Activated T-cell treated with anti-CD3 and anti-CD28 coated beads for 48 hours (primary cell): ENCODE data around the gene TFF1.

Experiments used
- DNase-seq: peaks from one replicate; pipeline ENCODE4 v3.0.0-alpha.2; 2020; ENCODE audit warnings: low read depth

The TFF1 gene

DNA sequence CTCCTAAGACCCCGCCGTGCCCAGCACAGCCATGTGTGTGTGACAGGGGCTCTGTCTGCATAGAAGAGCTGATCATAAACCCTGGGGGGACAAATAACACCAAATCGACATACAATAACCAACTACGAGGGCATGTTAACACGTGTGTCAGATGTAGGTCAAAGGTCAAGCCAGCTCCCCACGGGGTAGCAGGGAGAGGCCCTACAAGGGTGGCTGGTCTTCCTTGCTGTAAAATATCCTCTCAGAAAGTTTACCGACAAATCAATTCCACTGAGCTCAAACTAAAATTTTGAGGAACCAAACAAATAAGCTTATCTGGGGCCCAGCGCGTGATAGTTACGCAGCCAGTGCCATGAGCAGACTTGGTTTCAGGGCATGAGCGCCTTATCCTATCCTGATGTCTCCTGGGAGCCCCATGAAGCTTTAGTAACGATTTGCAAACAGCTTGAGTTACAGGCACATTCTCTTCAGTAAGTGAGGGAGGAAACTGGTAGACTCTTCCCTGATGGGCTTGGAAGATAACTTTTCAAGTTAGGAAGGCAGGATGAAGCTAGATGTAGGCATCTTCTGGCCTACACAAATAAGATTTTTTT lies 32.2 kb upstream of the TFF1 start:
- DNase-seq: no peak

DNA sequence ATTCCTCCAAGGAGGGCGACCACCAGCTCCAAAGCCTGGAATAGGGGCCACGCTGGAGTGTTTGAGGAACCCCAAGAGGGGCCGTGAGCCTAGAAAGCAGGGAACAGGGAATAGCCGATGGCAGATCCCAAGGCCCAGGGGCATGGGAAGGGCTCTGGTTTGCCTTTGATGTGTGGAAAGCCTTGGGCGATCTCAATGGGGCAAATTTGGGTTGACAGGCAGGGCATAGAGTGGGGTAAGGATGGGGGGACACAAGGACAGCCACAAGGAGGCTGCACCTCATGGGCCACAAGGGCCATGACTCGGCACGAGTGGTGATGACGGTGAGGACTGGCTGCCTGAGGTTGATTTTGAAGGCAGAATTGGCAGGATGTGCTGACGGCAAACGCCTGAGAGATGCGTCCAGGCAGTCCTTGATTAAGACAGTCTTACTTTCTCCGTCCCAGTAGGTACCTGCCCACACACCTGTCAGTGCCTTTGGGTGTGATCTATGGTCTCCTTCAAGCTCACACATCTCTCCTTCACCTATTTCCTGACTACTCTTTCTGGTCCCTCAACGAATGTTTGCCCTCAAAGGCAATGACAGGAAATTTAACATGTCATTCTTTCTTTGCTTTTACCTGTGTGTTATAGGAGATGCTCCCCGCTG lies 31.5 kb upstream of the TFF1 start:
- DNase-seq: no peak

DNA sequence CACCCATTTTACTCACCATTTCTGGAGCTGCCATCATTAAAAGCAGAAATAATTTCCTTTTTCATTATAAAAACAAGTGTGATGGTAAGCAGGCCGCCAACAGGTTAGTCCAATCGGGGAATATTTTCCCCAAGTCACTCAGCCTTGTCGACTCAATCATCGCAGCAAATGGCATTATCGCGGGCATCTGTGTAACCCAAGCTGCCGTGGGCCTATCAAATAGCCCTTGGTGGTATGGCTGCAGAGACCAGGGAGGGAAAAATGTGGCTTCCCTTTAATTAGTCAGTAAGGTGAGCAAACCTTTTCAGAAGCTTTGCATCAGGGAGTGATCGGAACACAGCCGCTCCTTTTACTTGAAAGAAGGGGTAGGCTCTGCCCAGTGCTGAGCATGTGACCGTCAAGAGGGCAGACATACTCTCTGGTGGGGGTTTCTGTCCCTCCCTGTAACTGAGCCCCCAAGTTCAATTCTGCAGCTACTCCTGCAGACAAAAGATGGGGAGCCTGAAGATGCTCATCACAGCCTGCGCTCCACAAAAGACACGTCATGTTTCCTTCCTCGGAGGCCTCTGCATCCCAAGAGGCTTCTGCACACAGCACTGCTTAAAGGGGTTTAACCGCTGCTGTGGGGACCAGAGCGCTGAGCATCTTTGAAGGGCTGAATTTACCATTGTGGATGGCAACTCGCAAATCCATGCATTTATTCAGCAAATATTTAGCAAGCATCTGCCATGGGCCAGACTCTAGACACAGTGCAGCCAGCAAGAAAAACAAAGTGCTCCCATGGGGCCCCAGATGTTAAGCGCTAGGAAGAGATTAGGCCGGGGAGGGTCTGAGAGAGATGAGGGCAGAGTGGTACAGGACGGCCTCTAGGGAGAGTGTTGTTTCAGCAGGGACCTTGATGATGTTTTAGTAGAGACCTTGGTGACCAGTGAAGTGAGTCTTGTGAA lies 30.7 kb upstream of the TFF1 start:
- DNase-seq: no peak

DNA sequence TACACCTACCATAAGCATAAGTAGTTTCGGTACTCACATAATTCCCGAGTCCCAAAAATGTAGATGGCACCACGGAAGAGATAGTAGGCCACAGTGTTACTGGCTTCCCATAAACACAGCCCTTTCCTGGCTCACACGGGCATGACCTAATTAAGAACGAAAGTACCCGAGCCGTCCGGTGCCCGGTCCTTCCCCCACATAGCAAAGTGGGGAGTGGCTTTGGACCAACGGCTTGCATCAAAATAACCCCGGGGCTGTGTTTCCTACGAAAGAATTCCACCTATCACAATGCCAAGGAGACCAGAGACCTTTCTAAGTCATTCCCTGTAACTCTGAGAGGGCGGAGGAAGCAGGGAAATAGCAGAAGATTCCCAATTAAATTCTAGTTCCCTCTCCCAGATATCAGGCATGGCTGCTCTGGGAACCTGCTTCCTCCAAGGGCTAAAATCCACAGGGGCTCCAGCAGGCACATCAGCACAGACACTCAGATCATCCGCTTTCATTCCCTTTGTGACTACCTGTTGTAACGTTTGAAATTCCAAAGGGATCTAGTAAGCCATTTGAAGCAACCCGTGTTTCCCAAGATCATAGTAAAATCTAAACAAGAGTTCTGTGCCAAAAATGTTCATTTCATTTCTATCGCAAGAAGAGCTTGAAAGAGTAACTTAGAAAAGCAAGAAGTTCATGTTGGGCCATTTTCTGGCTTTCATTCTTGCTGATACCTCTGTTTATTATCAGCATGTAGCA lies 29.7 kb upstream of the TFF1 start, which contains the start of gene TMPRSS3:
Gene TMPRSS3 (minus strand): TSS at position 148 of the 747 bp plus-strand sequence. CDS start 635 bp downstream, outside the sequence.
- DNase-seq: no peak

DNA sequence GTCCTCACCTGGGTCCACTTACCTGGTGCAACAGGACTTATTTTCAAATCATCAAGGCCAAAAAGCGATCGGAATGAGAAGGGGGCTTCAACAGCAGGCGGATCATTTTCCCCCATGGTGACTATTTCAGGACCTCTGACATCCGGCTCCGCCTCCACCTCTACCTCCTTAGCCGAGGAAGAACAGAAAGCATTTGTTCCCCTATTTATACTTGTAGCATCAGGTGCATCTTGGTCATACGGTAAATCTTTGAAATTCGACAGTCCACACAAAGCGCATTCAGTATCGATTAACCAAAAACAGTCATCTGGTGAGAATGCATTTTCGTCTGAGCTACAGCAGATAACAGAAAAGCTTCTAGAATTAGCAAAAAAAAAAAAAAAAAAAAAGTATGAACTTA lies 29.0 kb upstream of the TFF1 start:
- no peak for DNase-seq

DNA sequence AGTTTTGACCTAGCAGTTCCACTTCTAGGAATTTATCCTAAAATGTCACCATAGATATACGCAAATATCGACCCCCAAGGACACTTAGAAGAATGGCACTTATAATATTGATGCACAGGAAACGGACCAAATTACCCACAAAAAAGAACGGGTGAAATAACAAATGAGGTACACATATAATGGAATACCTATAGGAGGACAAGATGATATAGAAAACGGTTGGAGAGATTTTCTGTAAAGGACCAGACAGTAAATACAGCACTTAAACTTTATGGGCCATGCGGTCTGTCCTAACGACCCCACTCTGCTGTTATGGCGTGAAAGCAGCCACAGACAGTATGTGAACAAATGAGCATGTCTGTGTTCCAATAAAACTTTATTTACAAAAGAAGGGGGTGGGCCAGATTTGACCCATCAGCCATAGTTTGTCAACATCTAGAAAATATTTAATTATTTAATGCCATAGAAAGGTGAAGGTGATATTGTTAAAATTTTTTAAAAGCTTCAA lies 27.2 kb upstream of the TFF1 start:
- no peak for DNase-seq

DNA sequence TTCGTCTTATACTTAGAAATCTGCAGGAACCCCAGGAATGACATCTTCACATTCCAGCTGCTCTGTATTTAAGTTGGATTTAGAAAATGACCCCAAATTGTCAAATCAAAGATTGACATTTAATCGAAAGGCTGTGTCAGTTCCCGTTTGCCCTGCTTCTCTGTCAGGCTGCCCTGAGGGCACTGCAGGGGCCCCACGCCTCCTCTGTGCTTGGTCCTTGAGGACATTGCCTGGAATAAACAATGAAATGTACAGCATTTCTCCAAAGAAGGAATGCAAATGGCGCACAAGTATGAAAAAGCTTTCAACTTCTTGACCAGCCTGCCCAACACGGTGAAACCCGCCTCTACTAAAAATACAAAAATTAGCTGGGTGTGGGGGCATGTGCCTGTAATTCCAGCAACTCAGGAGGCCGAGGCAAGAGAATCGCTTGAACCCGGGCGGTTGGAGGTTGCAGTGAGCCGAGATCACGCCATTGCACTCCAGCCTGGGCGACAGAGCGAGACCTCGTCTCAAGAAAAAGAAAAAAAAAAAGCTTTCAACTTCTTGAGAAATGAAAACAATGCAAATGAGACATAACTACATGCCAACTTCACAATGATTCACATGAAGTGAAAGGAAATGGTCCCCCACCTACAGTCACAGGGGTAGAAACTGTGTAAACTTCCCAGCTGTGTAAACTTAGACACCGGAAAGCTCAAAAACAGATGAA lies 26.6 kb upstream of the TFF1 start:
- DNase-seq: no peak

DNA sequence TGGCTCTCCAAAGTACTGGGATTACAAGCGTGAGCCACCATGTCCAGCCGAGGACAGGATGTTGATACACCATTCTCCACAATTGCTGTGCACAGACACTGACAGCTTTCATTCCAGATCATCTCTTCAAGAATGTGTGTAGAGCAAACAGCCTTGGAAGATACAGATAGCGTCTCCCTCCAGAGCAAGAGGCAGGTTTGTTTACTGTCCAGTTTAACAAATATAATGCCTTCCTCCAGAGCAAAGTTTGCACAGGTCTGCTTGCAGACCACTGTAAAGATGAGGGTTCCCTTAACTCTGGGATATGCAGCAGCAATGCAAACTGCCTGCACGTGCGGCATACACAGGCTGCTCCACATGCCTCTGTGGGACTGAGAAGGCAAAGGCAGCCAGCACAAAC lies 25.0 kb upstream of the TFF1 start:
- DNase-seq: no peak

DNA sequence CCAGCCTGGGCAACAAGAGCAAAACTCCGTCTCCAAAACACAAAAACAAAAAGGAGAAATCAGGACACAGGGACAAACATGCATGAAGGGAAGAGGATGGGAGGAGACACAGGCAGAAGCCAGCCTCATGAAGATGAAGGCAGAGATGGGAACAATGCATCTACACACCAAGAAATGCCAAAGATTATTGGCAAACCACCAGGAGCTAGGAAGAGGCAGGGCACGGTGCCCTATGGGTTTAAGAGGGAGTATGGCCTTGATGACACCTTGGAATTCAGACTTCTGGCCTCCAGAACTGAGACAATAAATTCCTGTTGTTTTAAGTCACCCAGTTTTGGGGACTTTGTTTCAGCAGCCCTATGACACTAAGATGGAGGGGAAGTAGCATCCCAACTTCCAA lies 24.4 kb upstream of the TFF1 start:
- DNase-seq: no peak

DNA sequence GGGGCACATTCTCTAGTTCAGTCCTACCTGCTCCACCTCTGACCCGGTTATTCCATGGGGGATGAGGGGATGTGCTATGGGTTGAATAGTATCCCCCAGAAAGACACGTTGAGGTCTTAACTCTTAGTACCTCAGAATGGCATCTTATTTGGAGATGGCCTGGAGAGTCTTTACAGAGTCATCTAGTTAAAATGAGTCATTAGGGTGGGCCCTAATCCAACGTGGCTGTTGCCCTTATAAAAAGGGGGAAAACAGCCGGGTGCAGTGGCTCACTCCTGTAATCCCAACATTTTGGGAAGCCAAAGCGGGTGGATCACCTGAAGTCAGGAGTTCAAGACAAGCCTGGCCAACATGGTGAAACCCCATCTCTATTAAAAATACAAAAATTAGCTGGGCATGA lies 23.9 kb upstream of the TFF1 start:
- DNase-seq: no peak

DNA sequence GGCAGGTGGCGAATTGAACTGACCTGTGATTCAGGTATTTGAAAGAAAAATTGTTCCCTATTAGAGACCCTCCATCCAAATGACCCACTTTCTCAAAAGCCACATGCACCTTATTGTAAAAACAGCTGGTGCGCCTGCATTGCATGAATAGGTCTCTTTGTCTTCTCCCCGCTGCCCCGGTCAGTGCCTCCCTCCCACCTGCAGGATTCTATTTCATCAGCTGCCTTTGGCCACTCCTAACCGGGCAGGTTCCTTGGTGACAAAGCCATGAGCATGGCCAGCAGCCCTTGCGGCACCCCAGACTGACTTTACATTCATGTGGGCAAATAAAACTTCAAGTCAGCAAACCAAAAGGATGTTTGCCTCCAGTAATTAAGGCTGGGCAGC lies 23.1 kb upstream of the TFF1 start:
- DNase-seq: no peak

DNA sequence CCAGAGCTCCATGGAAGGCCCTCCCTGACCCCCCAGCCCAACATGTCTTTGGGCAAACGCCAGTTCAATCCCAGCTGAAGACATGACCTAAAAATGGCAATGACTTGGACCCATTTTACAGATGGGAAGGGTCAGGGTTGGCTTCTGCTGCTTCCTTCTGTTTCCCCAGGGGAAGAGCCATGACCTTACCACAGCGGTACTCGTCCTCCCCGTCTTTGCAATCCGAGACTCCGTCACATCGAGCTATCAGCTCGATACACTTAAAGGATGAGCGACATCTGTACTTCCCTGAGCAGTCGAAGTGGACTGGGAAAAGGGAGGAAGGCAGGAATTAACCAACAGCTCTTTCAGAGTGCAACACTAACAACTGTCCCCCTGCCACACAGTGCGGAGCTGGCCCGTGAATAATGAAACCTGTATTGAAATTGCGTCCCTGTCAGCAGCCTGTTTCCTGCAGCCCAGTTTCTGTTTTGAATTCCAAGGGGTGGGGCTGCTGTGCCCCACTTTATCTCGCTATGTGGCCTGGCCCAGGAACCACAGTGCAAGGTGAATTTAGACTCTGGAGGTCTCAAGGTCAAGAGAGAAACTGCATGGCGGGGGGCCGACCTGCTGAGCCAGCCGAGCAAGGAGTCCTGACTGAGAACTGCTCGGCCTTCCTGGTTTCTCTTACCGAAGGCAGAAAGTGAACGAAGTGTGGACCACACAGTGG lies 22.6 kb upstream of the TFF1 start:
- no peak for DNase-seq

DNA sequence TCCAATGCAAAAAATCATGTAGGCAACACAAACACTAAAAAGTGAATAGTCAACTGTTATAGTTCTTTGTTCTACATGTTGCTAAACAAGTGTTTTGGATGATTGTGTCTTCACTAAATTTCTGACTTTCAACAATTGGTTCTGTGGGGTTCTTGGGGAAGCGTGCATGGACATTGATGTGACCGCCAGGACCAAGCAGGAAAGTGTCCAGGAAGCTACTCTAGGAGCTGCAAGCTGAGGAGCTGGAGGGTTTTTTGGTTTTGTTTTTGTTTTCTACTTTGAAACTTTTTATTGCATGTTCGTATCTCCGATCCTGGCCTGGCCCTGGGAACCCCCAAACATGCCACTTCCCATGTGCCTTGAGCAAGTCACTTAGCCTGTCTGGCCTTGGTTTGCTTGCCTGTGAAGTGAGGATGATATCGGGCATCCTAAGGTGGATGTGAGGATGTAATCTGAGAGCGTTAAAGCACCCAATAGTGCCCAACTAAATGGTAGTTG lies 21.6 kb upstream of the TFF1 start:
- DNase-seq: no peak

DNA sequence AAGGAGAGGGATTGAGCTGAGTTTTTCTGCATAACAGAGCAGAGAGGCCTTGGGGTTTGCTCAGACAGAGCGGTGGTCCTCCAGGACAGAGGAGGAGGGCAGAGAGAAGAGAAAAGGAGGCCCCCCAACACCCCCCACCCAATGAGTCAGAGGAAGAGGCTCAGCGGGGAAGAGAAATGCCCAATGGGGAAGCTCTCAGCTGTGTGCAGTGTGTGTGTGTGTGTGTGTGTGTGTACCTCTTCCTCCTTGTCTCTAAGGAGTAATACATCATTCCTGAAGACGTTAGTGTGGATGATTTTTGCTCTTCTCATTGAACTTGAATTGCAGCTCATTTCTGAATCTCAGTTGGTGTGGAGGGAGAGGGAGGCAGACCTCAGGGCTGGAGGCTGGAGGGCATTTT lies 20.8 kb upstream of the TFF1 start:
- DNase-seq: no peak

DNA sequence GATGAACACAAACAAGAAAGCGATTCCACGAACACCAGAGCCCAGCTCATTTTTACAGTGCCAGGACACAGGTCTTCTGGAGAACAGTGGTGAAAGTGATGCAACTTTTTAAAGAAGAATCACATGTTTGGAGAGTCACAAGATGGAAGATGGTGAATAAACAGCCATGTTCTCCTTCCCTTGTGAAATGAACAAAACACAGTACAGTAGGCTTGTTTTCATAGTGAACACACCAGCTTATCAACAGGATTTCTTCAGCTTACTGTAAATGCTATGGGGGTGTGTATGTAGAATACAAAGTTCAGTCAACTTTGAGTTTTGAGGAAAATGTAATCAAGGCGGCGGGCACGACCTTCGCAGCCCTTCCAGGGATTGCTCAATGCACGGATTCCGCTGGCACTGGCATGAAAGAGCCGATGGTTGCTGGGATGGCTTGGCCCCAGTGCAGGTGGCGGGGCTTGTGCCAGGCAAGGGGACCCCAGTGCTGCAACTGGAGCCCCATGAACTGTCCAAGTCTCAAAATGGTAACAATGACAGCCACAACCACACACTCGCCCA lies 19.8 kb upstream of the TFF1 start:
- DNase-seq: no peak

DNA sequence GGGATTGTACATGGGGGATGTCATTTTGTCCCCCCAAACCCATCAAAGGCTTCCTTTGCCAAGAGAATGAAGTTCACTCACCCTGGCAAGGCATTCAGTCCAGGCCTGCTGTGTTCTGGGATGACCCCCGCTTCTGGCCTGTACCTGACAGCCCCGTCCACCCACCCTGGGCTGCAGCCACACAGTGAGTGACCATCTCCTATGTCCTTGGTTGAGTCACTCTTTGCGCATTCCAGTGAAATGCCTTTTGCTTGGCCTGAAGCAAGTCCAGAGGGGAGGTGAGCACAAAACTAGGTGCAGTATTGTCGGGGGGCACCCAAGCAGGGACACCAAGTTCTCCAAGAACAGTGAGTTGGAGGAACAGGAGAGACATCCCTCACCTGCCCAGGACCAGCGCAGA lies 19.3 kb upstream of the TFF1 start:
- no peak for DNase-seq

DNA sequence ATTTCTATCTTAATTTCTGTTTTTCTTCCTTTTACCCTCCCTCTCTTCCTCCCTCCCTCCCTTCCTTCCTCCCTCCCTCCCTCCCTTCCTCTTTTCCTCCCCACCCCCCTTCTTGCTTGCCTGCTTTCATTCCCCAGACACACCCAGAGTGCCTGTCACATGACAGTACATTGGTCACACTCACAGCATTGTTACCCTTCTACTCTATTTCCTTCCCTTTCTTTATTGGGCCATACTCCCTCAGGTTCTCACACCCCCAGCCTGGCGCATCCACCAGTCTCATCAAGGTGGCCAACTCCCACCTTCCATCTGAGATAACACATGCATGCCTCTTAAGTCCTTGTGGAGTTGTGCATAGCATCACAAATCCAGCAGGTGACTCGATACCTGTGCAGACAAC lies 18.7 kb upstream of the TFF1 start:
- DNase-seq: no peak

DNA sequence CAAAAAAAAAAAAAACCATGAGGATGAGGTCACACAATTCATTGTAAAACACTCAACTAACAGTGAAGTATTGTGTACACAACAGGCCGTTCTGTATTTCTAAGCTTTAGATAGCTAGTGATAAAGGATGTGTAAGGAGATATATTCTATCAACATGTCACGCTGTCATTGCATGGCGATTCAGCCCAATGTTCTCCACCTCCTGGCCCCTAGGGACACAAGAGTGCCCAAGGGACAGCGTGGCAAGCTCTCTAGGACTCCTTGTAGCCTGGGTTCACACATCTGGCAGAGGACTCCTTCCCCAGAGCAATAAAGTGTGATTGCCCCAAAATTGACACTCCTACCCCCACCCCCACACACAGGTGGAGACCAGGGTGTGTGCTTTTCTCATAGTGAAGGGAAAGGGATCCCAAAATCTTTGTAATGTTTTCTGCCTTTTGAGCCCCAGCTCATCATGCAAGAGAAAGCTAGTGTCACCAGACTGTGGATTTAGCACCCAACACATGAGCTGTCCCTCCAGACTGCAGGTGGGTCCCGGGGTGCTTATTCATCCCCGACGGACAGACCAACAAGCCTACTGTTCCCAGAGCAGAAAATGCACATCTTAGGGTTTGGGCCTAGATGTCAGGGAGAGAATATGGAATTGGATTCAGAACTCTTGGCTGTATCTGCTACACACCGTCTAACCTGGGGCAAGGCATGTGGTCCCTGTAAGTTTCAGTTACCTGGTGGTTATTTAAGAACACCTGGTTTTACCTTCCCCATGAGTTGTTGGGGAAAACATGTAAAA lies 18.0 kb upstream of the TFF1 start:
- no peak for DNase-seq

DNA sequence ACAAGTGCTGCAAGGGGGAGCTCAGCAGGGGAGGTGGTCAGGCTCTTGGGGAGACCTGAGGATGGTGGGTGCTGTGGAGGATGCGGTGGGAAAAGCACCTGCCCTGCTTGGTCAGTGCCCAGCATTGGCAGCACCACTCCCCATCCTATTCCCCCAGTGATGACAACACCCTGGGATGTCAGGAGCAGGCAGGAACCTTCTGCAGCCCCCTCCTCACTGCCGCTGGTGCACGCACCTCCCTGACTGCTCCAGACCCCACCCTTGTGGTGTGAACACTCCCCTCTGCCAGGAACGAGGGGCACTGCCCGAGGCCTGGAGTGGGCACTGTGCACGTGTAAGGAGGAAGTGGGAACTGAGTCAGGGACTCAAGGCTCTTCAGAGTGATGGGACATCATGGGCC lies 17.0 kb upstream of the TFF1 start:
- no peak for DNase-seq

DNA sequence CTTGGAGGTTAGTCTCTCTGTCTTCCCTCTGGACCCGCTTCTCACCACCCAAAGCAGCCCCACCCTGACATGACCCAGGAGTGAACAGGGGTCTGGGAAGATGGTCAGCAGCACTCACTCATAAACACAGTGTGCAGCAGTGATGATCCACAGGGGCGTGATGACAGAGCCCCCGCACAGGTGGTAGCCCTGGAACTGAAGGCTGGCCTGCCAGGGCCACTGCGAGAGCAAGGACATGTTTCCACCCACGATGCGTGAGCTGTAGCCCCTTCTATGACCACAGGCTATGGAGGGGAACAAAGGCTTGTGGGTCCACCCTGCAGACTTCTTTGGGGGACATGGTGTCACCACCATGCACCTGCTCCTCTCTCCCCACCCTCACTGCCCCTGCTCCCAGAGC lies 16.6 kb upstream of the TFF1 start:
- DNase-seq: no peak
